ENCODE measurements around the gene ZNF175.

Gene ZNF175

GRCh38 chr19:51637362-51637978 lies 66.4 kb downstream of the ZNF175 start:
- no peak for DNase-seq

- no peak for DNase-seq
Measured at GRCh38 chr19:51639916-51640315, 68.8 kb downstream of the ZNF175 start.

DNA sequence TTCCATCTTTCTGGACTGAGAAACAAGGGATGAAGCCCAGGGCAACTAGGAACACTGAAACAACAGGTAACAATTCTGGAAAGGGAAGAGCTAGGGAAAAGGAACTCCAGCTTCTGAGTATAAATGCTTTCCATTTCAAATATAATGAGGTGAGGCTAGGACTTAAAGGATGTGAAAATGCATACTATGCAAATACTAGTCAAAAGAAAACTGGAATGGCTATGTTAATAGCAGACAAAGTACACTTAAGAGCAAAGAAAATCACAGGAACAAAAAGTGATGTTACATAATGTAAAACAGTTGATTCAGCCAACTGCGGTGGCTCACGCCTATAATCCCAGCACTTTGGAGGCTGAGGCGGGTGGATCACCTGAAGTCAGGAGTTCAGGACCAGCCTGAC lies 69.3 kb downstream of the ZNF175 start:
- no peak for DNase-seq

DNA sequence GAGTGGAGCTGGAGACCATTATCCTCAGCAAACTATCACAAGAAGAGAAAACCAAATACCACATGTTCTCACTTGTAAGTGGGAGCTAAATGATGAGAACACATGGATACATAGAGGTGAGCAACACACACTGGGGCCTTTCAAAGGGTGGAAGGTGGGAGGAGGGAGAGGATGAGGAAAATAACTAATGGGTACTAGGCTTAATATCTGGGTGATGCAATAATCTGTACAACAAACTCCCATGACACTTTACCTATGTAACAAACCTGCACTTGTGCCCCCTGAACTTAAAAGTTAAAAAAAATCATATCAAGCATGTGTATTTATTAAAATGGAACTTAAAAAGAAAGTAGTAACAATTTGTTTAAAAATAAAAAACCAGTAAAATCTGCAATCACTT lies 70.6 kb downstream of the ZNF175 start:
- DNase-seq: no peak

All from NCI-H226 (cell line).